ENCODE data around the gene RBMX2. TPM values are rescaled to one million over a fixed set of nuclear protein-coding genes. Genes with fewer than 3 reads are reported as not detected.

The RBMX2 gene
- total RNA-seq, 1 experiment from 2014 or later = 33.1 TPM

DNA sequence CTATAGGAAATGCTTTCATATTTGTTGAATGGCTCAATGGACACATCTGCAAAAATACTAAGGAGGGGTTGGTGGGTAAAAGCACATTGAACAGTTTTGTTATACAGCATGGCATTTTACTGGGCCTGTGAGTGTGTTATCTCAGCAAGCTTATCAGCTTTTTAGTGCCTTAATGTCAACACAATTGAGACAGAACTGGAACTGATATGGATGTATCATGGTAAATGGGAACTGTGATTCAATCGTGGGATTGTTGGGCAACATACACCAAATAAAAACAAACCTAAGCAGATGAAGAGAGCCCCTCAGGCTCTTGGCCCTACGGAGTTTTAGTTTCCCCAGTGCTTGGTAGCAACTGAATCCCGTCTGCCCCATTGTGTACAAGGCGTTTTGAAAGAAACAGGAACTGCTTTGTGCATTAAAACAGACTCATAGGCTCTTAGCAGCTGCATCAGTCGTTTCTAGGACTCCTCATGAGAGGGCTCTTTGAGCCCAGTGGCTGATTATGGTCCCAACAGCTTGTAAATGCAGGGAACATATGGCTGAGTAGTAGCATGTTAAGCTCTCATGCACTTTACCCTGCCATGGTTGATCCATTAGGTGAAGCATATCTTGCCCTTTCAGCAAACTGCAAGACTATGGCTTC lies 23.6 kb upstream of the RBMX2 start:
- Histone ChIP-seq H3K27ac (ENCODE audit: low read depth, low read length, poor library complexity, severe bottlenecking) (no peak overlapping the region), H3K27me3 (replicated peaks; ENCODE audit: insufficient read depth, low read depth, low read length, poor library complexity) (no peaks in the 10 kb centered on the region), H3K4me1 (ENCODE audit: insufficient read depth, low read length, poor library complexity, severe bottlenecking) (no peaks in the 10 kb centered on the region), H3K9me3 (ENCODE audit: low read depth, low read length, poor library complexity, severe bottlenecking) (no peaks in the 10 kb centered on the region), H3K36me3 (ENCODE audit: insufficient read depth, low read length, poor library complexity, severe bottlenecking) (no peaks in the 10 kb centered on the region), H3K4me3 (ENCODE audit: low read depth, low read length, poor library complexity, severe bottlenecking) (no peak overlapping the region)
- ChIA-PET CTCF (no interaction called here), POLR2A (ENCODE audit: low non-redundant PET) (no interaction called here)
- TF ChIP-seq, protein P1, sequence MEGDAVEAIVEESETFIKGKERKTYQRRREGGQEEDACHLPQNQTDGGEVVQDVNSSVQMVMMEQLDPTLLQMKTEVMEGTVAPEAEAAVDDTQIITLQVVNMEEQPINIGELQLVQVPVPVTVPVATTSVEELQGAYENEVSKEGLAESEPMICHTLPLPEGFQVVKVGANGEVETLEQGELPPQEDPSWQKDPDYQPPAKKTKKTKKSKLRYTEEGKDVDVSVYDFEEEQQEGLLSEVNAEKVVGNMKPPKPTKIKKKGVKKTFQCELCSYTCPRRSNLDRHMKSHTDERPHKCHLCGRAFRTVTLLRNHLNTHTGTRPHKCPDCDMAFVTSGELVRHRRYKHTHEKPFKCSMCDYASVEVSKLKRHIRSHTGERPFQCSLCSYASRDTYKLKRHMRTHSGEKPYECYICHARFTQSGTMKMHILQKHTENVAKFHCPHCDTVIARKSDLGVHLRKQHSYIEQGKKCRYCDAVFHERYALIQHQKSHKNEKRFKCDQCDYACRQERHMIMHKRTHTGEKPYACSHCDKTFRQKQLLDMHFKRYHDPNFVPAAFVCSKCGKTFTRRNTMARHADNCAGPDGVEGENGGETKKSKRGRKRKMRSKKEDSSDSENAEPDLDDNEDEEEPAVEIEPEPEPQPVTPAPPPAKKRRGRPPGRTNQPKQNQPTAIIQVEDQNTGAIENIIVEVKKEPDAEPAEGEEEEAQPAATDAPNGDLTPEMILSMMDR (conservative IDR thresholded peaks at IDR 0.05; ENCODE audit: low read depth, low read length) = no peak
- no peak for TF ChIP-seq EZH2 (IDR thresholded peaks at IDR 0.05; ENCODE audit: borderline replicate concordance, low read depth, low read length, poor library complexity, severe bottlenecking)
- DNase-seq (ENCODE audit: low spot score) = no peak
- intact Hi-C loops (cut with micrococcal nuclease; ENCODE audit: unreplicated experiment) = no loop called here
- no TSS peak for BruUV-seq (replicated peaks)

DNA sequence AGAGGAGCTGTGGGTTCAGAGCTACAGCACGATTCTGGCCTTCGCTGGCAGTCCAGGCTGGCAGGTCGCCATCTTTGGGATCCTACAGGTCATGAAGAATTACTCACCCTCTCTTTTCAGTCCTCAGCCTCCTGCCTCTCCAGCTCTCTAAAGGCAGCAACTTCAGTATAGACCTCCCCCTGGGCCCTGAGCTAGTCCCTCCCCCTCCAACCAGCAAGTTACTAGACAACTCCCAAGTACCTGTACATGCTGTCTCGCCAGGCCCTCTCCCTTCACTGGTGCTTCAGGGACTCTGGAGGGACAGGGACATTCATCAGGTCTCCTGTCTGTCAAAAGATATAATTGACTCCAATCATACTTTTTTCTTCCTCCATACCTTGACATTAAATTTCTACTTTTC lies 16.3 kb upstream of the RBMX2 start, which contains the start of gene GPR119:
TSS of gene GPR119 (minus strand) at position 155 of the 400 bp plus-strand sequence. CDS start 227 bp downstream, outside the sequence.
- H3K4me3 ChIP-seq (ENCODE audit: low read depth, low read length, poor library complexity, severe bottlenecking) = no peak within 1 kb of the TSS
- no peaks in the 10 kb centered on the region for H3K27me3 ChIP-seq (replicated peaks; ENCODE audit: insufficient read depth, low read depth, low read length, poor library complexity)
- ChIA-PET POLR2A (ENCODE audit: low non-redundant PET) (no interaction called here), CTCF (no interaction called here)
- BruUV-seq (replicated peaks) = no TSS peak
- no peaks in the 10 kb centered on the region for H3K4me1 ChIP-seq (ENCODE audit: insufficient read depth, low read length, poor library complexity, severe bottlenecking)
- H3K9me3 ChIP-seq (ENCODE audit: low read depth, low read length, poor library complexity, severe bottlenecking) = no peaks in the 10 kb centered on the region
- no peak for DNase-seq (ENCODE audit: low spot score)
- H3K27ac ChIP-seq (ENCODE audit: low read depth, low read length, poor library complexity, severe bottlenecking) = no peak within 1 kb of the TSS
- intact Hi-C loops (cut with micrococcal nuclease; ENCODE audit: unreplicated experiment) = no loop called here
- no peaks in the 10 kb centered on the region for H3K36me3 ChIP-seq (ENCODE audit: insufficient read depth, low read length, poor library complexity, severe bottlenecking)
- TF ChIP-seq, protein P1 (conservative IDR thresholded peaks at IDR 0.05; ENCODE audit: low read depth, low read length) = no peak
- no peak for TF ChIP-seq EZH2 (IDR thresholded peaks at IDR 0.05; ENCODE audit: borderline replicate concordance, low read depth, low read length, poor library complexity, severe bottlenecking)

DNA sequence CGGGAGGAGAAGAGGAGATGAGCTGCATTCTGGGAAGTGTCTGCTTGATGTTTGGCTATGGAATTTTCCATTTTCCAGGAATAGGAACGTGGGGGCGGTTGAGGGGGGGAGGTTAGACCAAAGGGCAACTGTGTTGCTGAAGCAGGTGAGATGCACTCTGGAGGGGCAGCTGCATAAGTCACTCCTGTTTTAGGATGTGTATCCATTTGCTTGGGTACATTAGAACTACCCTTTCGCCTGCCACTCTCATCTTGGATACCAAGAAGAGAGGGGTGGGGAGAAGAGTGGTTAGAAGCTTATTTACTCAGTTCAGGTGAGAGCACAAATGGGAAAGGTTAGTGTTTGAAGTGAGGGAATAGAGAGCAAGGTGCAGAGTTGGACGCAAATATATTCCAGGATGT lies 15.4 kb upstream of the RBMX2 start:
- H3K4me1 ChIP-seq (ENCODE audit: insufficient read depth, low read length, poor library complexity, severe bottlenecking) = no peaks in the 10 kb centered on the region
- intact Hi-C loops (cut with micrococcal nuclease; ENCODE audit: unreplicated experiment) = no loop called here
- no peak for DNase-seq (ENCODE audit: low spot score)
- H3K27me3 ChIP-seq (replicated peaks; ENCODE audit: insufficient read depth, low read depth, low read length, poor library complexity) = no peaks in the 10 kb centered on the region
- H3K36me3 ChIP-seq (ENCODE audit: insufficient read depth, low read length, poor library complexity, severe bottlenecking) = no peaks in the 10 kb centered on the region
- no peak overlapping the region for H3K4me3 ChIP-seq (ENCODE audit: low read depth, low read length, poor library complexity, severe bottlenecking)
- H3K27ac ChIP-seq (ENCODE audit: low read depth, low read length, poor library complexity, severe bottlenecking) = no peak overlapping the region
- no peak for TF ChIP-seq EZH2 (IDR thresholded peaks at IDR 0.05; ENCODE audit: borderline replicate concordance, low read depth, low read length, poor library complexity, severe bottlenecking)
- TF ChIP-seq, protein P1 (conservative IDR thresholded peaks at IDR 0.05; ENCODE audit: low read depth, low read length) = no peak
- ChIA-PET CTCF (no interaction called here), POLR2A (ENCODE audit: low non-redundant PET) (no interaction called here)
- BruUV-seq (replicated peaks) = no TSS peak
- no peaks in the 10 kb centered on the region for H3K9me3 ChIP-seq (ENCODE audit: low read depth, low read length, poor library complexity, severe bottlenecking)
